ENCODE measurements around the gene TSPY4.
"Not testable (repeated sequence)": the region's sequence is repeated elsewhere in the genome, so short reads cannot be mapped to it uniquely, and the experiment has no call there.

DNA sequence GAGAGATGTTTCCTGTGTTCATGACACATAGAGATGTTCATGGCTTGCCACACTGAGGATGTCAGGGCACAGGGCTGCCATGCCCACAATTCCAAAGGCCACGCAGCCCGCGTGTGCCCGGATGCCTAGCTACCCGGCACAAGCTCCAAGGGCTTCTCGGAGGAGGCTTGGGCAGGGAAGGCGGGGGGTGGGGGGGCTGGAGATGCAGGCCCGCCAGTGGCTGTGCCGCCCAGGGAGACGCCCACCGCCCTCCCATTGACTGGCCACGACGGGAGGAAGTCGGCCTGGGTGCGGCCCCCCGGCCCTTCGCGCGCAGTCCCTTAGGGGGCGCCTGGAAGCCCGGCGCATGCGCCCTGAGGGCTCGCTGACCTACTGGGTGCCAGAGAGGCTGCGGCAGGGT is 20.2 kb downstream of the TSPY4 start, which contains the start of gene TSPY8:
- TF ChIP-seq RXRA (IDR thresholded peaks at IDR 0.05); ZBTB33 (IDR thresholded peaks at IDR 0.05); YY1 (IDR thresholded peaks at IDR 0.05); EGR1 (IDR thresholded peaks at IDR 0.05; ENCODE audit: low read depth in 2 of 2); SP1 (IDR thresholded peaks at IDR 0.05); FOXA1 (IDR thresholded peaks at IDR 0.05); FOXA2 (IDR thresholded peaks at IDR 0.05); RAD21 (IDR thresholded peaks at IDR 0.05); TAF1 (conservative IDR thresholded peaks at IDR 0.05); MAX (IDR thresholded peaks at IDR 0.05); GABPA (IDR thresholded peaks at IDR 0.05 in 1 of 2, conservative IDR thresholded peaks at IDR 0.05 in 1 of 2); ATF3 (IDR thresholded peaks at IDR 0.05); HNF4G (IDR thresholded peaks at IDR 0.05): not testable (repeated sequence)
- TF ChIP-seq, protein P1, sequence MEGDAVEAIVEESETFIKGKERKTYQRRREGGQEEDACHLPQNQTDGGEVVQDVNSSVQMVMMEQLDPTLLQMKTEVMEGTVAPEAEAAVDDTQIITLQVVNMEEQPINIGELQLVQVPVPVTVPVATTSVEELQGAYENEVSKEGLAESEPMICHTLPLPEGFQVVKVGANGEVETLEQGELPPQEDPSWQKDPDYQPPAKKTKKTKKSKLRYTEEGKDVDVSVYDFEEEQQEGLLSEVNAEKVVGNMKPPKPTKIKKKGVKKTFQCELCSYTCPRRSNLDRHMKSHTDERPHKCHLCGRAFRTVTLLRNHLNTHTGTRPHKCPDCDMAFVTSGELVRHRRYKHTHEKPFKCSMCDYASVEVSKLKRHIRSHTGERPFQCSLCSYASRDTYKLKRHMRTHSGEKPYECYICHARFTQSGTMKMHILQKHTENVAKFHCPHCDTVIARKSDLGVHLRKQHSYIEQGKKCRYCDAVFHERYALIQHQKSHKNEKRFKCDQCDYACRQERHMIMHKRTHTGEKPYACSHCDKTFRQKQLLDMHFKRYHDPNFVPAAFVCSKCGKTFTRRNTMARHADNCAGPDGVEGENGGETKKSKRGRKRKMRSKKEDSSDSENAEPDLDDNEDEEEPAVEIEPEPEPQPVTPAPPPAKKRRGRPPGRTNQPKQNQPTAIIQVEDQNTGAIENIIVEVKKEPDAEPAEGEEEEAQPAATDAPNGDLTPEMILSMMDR (IDR thresholded peaks at IDR 0.05; ENCODE audit: low read depth, low read length, missing input control) = not testable (repeated sequence)
